Panc1 (cell line): ENCODE measurements around the gene SPATS2L. TPM values are rescaled to one million over a fixed set of nuclear protein-coding genes. Genes with fewer than 3 reads are reported as not detected.

Experiments
- ATAC-seq: fragments of 200-7000 bp; cut with Tn5 transposase; 2 replicates; pipeline ENCODE4 v1.9.1; 2020; ENCODE audit warnings: mild to moderate bottlenecking, moderate library complexity
- BruUV-seq: library from RNA; stranded (reverse); fragments of 400-500 nt; replicated peaks from 2 replicates; lab custom pipeline; 2021; lab: Mats Ljungman, UMichigan
- CTCF ChIA-PET: fragments of 300-600 bp; sonication (Branson Sonifier 250); formaldehyde crosslinking; loops from one replicate; lab custom pipeline; 2022; ENCODE audit warnings: antibody characterized with exemption; lab: Charles Lee
- POLR2A ChIA-PET: fragments of 300-600 bp; sonication (Branson Sonifier 250); formaldehyde crosslinking; loops from one replicate; lab custom pipeline; 2022; ENCODE audit warnings: antibody characterized with exemption; lab: Charles Lee
- DNase-seq: peaks from one replicate; pipeline ENCODE4 v3.0.0-alpha.2; 2010; ENCODE audit warnings: low read depth, low spot score
- H3K27ac ChIP-seq: 2 replicates; pipeline ENCODE4 v1.5.1; 2011; ENCODE audit warnings: mild to moderate bottlenecking, low read length, inconsistent platforms
- H3K27me3 ChIP-seq: fragments of 200-500 bp; sonication (Bioruptor generic); 2 replicates; pipeline ENCODE4 v1.6.0; 2014; ENCODE audit warnings: low read length, inconsistent platforms; ENCODE audit not compliant: control insufficient read depth, insufficient read depth
- H3K36me3 ChIP-seq: fragments of 200-500 bp; sonication (Bioruptor generic); 2 replicates; pipeline ENCODE4 v1.5.1; 2014; ENCODE audit warnings: inconsistent platforms, mild to moderate bottlenecking, low read length, moderate library complexity; ENCODE audit not compliant: control insufficient read depth, insufficient read depth
- H3K4me1 ChIP-seq: 2 replicates; pipeline ENCODE4 v1.5.1; 2011; ENCODE audit warnings: inconsistent platforms, mild to moderate bottlenecking, low read length, moderate library complexity; ENCODE audit not compliant: control insufficient read depth, insufficient read depth
- H3K4me3 ChIP-seq, 2 experiments: 2 replicates each; pipeline ENCODE4 v1.5.1; 2011 to 2012; ENCODE audit warnings: low read depth in 2 of 2, low read length in 2 of 2, mild to moderate bottlenecking in 2 of 2, inconsistent platforms in 1 of 2, moderate library complexity in 1 of 2
- H3K9me3 ChIP-seq: fragments of 200-500 bp; sonication (Bioruptor generic); 2 replicates; pipeline ENCODE4 v1.5.1; 2014; ENCODE audit warnings: low read depth, mild to moderate bottlenecking, inconsistent platforms, low read length, moderate library complexity; ENCODE audit not compliant: control insufficient read depth, insufficient read depth
- CTCF ChIP-seq: fragments of 450-650 bp; IDR thresholded peaks from 2 replicates; pipeline ENCODE4 v1.5.1; 2017; ENCODE audit warnings: mild to moderate bottlenecking
- POLR2AphosphoS5 ChIP-seq: IDR thresholded peaks from 2 replicates; pipeline ENCODE4 v1.6.1; 2012; ENCODE audit warnings: mild to moderate bottlenecking, low read depth, low read length, moderate library complexity
- REST ChIP-seq, 2 experiments: IDR thresholded peaks; 2 replicates each; pipeline ENCODE4 v1.6.1; 2011 to 2012; ENCODE audit warnings: low read depth in 2 of 2, control low read depth in 1 of 2, low read length in 1 of 2, mild to moderate bottlenecking in 1 of 2, moderate library complexity in 1 of 2; ENCODE audit not compliant: insufficient read depth in 1 of 2
- SIN3A ChIP-seq: IDR thresholded peaks from 2 replicates; pipeline ENCODE4 v1.6.1; 2012; ENCODE audit warnings: low read depth, mild to moderate bottlenecking, low read length, moderate library complexity, borderline replicate concordance; ENCODE audit not compliant: insufficient read depth
- TCF7L2 ChIP-seq: IDR thresholded peaks from 2 replicates; pipeline ENCODE4 v1.6.1; 2011; ENCODE audit warnings: mild to moderate bottlenecking, low read depth, low read length, inconsistent platforms
- in situ Hi-C: cut with HindIII; loops from 2 replicates; pipeline ENCODE4 v1.10.0; 2016; ENCODE audit warnings: low sequenced_read_pairs, low pct_unique_long_range_greater_than_20kb
- intact Hi-C: fragments of 100-400 bp; cut with micrococcal nuclease; formaldehyde crosslinking; loops from one replicate; pipeline ENCODE4 v1.10.0; 2022; ENCODE audit not compliant: unreplicated experiment
- total RNA-seq: library from RNA; stranded (reverse); gene quantifications from one replicate; pipeline ENCODE4 v1.2.1, GENCODE V29; 2021; ENCODE audit not compliant: unreplicated experiment

The SPATS2L gene
- total RNA-seq, 1 experiment from 2014 or later = 282 TPM

- ChIA-PET CTCF (no interaction called here), POLR2A (no interaction called here)
- Histone ChIP-seq H3K27me3 (no peaks in the 10 kb centered on the region), H3K4me1 (no peaks in the 10 kb centered on the region), H3K27ac (0 out of 2 replicates have a peak overlapping the region, but pooled peaks have one; percentile 10), H3K36me3 (no peaks in the 10 kb centered on the region), H3K9me3 (no peaks in the 10 kb centered on the region), H3K4me3 (no peak overlapping the region)
- ATAC-seq (no peak), DNase-seq (no peak)
- in situ Hi-C loops (no loop called here), intact Hi-C loops (no loop called here)
- BruUV-seq = no TSS peak
- no peak for TF ChIP-seq TCF7L2
- TF ChIP-seq POLR2AphosphoS5 = no peak
- no peak for TF ChIP-seq SIN3A
- no peak for TF ChIP-seq CTCF
- TF ChIP-seq REST (IDR thresholded peaks at IDR 0.05; ENCODE audit: insufficient read depth in 1 of 2, low read depth in 2 of 2, low read length in 1 of 2) = no peak
Measured at GRCh38 chr2:200275295-200276013, 31.0 kb upstream of the SPATS2L start.

- no peak overlapping the region for H3K27ac ChIP-seq
- H3K36me3 ChIP-seq = no peaks in the 10 kb centered on the region
- BruUV-seq = no TSS peak
- DNase-seq = no peak
- H3K4me1 ChIP-seq = no peaks in the 10 kb centered on the region
- intact Hi-C loops (no loop called here), in situ Hi-C loops (no loop called here)
- H3K9me3 ChIP-seq = no peaks in the 10 kb centered on the region
- ChIA-PET POLR2A (no interaction called here), CTCF (no interaction called here)
- TF ChIP-seq SIN3A = no peak
- no peak for TF ChIP-seq CTCF
- TF ChIP-seq TCF7L2 = no peak
- TF ChIP-seq POLR2AphosphoS5 = no peak
- TF ChIP-seq REST (IDR thresholded peaks at IDR 0.05; ENCODE audit: insufficient read depth in 1 of 2, low read depth in 2 of 2, low read length in 1 of 2) = no peak
- H3K4me3 ChIP-seq = no peak overlapping the region
- ATAC-seq = no peak
- H3K27me3 ChIP-seq = no peaks in the 10 kb centered on the region
Measured at GRCh38 chr2:200276472-200276871, 30.0 kb upstream of the SPATS2L start.
